ENCODE results near the gene OR52W1.

The OR52W1 gene

GRCh38 chr11:6217722-6218121, 18.7 kb downstream of the OR52W1 start:
- TF ChIP-seq CTCF (conservative IDR thresholded peaks at IDR 0.05) = no peak
- H3K27ac ChIP-seq = no peak overlapping the region

GRCh38 chr11:6219359-6219758, 20.3 kb downstream of the OR52W1 start:
- H3K27ac ChIP-seq = no peak overlapping the region
- no peak for TF ChIP-seq CTCF (conservative IDR thresholded peaks at IDR 0.05)

- no peak overlapping the region for H3K27ac ChIP-seq
- no peak for TF ChIP-seq CTCF (conservative IDR thresholded peaks at IDR 0.05)
These were observed 24.8 kb downstream of the OR52W1 start for GRCh38 chr11:6223854-6224253.

GRCh38 chr11:6224421-6224820, 25.4 kb downstream of the OR52W1 start:
- TF ChIP-seq CTCF (conservative IDR thresholded peaks at IDR 0.05) = no peak
- H3K27ac ChIP-seq = no peak overlapping the region

- no peak for TF ChIP-seq CTCF (conservative IDR thresholded peaks at IDR 0.05)
- H3K27ac ChIP-seq = no peak overlapping the region
These were observed 26.0 kb downstream of the OR52W1 start for GRCh38 chr11:6225024-6225423.

GRCh38 chr11:6225896-6226295, 26.9 kb downstream of the OR52W1 start:
- no peak overlapping the region for H3K27ac ChIP-seq
- no peak for TF ChIP-seq CTCF (conservative IDR thresholded peaks at IDR 0.05)

- H3K27ac ChIP-seq = no peak overlapping the region
- TF ChIP-seq CTCF (conservative IDR thresholded peaks at IDR 0.05) = no peak
These were observed 29.5 kb downstream of the OR52W1 start for GRCh38 chr11:6228520-6228919.

GRCh38 chr11:6229911-6230310, 30.9 kb downstream of the OR52W1 start:
- H3K27ac ChIP-seq = no peak overlapping the region
- no peak for TF ChIP-seq CTCF (conservative IDR thresholded peaks at IDR 0.05)
